Astrocyte of the cerebellum (primary cell): ENCODE results near the gene CDKAL1.
"Not testable (repeated sequence)": the region's sequence is repeated elsewhere in the genome, so short reads cannot be mapped to it uniquely, and the experiment has no call there.

Experiments
- DNase-seq: peaks from one replicate; pipeline ENCODE4 v3.0.0-alpha.2; 2011; ENCODE audit warnings: low read depth
- H3K4me3 ChIP-seq: 2 replicates; pipeline ENCODE4 v1.5.1; 2011; ENCODE audit warnings: mild to moderate bottlenecking, low read depth, low read length, moderate library complexity
- CTCF ChIP-seq: IDR thresholded peaks from 2 replicates; pipeline ENCODE4 v1.5.1; 2012; ENCODE audit warnings: low read length, low read depth, moderate library complexity, mild to moderate bottlenecking; ENCODE audit errors: missing control alignments
- in situ Hi-C: cut with HindIII; loops from 2 replicates; pipeline ENCODE4 v1.10.0; 2017; ENCODE audit warnings: low sequenced_read_pairs

The CDKAL1 gene

DNA sequence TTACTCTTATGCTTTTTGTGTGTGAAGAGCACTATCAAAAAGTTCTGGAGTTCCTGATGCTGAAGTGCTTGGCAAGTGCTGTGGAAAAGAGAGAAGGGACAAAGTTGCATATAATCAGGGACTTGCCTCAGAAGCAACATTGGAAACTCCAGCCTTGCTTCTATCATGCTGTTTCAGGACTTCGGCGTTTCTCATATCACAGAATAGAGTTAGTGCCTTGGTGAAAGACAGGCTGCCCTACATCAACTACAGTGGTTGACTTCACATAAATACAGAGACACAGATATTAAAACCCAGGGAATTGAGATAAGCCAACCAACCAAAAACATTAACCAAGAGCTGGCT lies 36.2 kb upstream of the CDKAL1 start:
- DNase-seq = no peak

DNA sequence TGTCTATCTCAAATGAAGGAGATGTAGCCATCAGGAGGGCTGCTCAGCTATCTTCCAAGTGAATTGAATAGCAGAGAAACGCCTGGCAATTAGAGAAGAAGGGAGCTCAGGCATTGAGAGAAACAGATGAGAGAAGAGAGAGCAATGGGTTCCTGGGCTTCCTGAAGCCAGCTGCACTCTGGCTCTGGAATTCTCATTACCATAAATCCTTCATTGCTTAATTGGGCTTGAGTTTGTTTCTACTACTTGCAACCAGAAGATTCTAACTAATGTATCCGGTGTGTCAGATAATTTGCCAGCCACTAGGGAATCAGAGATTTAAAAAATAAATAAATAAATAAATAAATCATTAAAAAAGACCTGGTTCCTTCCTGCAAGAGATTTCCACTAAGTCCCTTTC lies 25.0 kb upstream of the CDKAL1 start:
- H3K4me3 ChIP-seq = no peak overlapping the region
- no peak for DNase-seq
- TF ChIP-seq CTCF = no peak
- in situ Hi-C loops = no loop called here

More for the DNA sequence above, 36.2 kb upstream of the CDKAL1 start:
- no peak for TF ChIP-seq CTCF
- in situ Hi-C loops = no loop called here
- no peak overlapping the region for H3K4me3 ChIP-seq

- H3K4me3 ChIP-seq = no peak overlapping the region
- no peak for TF ChIP-seq CTCF
- DNase-seq = no peak
- in situ Hi-C loops = no loop called here
Observed at GRCh38 chr6:20511852-20512251, 22.4 kb upstream of the CDKAL1 start.

GRCh38 chr6:20525208-20525607 lies 9.0 kb upstream of the CDKAL1 start:
- not testable (repeated sequence) for H3K4me3 ChIP-seq, DNase-seq
- in situ Hi-C loops = loop anchor here (25.0 kb wide), 1 partner anchor 238 kb away; no protein-coding TSS in a partner anchor

DNA sequence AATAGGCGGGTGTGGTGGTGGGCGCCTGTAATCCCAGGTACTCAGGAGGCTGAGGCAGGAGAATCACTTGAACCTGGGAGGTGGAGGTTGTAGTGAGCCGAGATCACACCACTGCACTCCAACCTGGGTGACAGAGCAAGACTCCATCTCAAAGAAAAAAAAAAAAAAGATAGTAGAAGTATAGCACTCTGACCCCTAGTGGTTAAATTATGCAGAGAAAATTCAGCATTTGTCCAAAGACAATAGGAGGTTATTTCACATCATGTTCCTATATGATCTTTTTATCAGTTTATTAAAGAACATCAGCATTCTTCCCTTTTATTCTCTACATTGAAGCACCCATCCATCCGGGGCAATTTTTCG lies 5.2 kb upstream of the CDKAL1 start:
- peak; percentile 31 for DNase-seq
- H3K4me3 ChIP-seq = not testable (repeated sequence)

DNA sequence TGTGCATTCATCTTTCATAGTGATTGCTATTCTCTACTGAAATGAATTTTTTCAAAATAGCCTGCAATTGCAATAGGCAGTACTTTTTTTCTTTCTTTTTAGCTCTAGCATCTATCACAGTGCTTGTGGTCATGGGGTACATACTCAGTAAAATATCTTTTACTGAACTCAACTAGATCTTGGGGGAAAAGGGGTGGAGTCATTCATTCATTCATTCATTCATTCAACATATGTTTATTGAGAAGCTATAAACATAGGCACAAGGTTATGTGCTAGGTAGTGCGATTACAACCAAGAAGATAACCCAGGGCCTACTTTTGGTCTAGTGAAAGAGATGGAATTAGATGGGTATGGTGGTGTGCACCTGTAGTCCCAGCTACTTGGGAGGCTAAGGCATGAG lies 1.4 kb upstream of the CDKAL1 start:
- H3K4me3 ChIP-seq = no peak overlapping the region
- in situ Hi-C loops = loop anchor here (25.0 kb wide), 1 partner anchor 246 kb away; no protein-coding TSS in a partner anchor
- TF ChIP-seq CTCF = no peak
- no peak for DNase-seq

More for the DNA sequence above, 5.2 kb upstream of the CDKAL1 start:
- in situ Hi-C loops = loop anchor here (25.0 kb wide), 1 partner anchor 242 kb away; no protein-coding TSS in a partner anchor

DNA sequence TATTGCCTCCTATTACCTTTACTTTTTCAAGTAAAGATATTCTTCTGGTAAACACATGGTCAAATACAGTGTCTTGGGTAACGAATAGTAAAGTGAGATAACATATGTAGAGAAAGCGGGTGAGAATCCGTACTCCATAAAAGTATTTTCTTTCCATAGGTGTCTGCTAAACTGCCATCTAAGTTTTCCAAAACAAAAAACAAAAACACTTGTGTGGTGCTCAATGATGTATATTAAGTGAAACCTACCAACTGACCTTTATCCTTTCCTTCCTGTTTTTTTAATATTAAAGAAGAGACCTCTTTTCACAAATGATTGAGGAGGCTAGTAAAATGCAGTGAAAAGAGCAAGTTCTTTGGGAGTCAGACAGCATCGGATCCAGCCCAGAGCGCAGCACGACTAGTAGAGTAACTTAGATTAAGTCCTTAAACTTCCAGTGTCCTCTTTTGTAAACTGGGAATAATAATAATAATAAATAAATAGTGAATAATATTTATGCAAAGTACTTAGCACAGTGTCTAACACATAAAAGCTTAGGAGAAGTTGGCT lies 437 bp upstream of the CDKAL1 start:
- no peak for TF ChIP-seq CTCF
- no peak for DNase-seq
- in situ Hi-C loops = loop anchor here (25.0 kb wide), 1 partner anchor 247 kb away; no protein-coding TSS in a partner anchor
- peak overlapping the region; percentile 83 for H3K4me3 ChIP-seq

GRCh38 chr6:20538131-20538662 lies 3.9 kb downstream of the CDKAL1 start:
- no peak for DNase-seq
- no peak overlapping the region for H3K4me3 ChIP-seq
- in situ Hi-C loops = loop anchor here (25.0 kb wide), 1 partner anchor 251 kb away; no protein-coding TSS in a partner anchor
- TF ChIP-seq CTCF = no peak
